Retinal pigment epithelial cell (primary cell): ENCODE results near the gene DCTPP1.

Experiments used
- DNase-seq: peaks from one replicate; pipeline ENCODE4 v3.0.0-alpha.2; 2010; ENCODE audit warnings: low read depth
- H3K4me3 ChIP-seq: 2 replicates; pipeline ENCODE4 v1.5.1; 2011; ENCODE audit warnings: mild to moderate bottlenecking, low read length, control low read depth, moderate library complexity
- TF ChIP-seq, protein P1 (sequence below): conservative IDR thresholded peaks from 2 replicates; pipeline ENCODE4 v1.5.1; 2011; ENCODE audit warnings: low read depth, low read length, control low read depth, inconsistent platforms

Gene DCTPP1

GRCh38 chr16:30407804-30408534 lies 21.9 kb downstream of the DCTPP1 start:
- H3K4me3 ChIP-seq = peak overlapping the region; percentile 64
- TF ChIP-seq, protein P1, sequence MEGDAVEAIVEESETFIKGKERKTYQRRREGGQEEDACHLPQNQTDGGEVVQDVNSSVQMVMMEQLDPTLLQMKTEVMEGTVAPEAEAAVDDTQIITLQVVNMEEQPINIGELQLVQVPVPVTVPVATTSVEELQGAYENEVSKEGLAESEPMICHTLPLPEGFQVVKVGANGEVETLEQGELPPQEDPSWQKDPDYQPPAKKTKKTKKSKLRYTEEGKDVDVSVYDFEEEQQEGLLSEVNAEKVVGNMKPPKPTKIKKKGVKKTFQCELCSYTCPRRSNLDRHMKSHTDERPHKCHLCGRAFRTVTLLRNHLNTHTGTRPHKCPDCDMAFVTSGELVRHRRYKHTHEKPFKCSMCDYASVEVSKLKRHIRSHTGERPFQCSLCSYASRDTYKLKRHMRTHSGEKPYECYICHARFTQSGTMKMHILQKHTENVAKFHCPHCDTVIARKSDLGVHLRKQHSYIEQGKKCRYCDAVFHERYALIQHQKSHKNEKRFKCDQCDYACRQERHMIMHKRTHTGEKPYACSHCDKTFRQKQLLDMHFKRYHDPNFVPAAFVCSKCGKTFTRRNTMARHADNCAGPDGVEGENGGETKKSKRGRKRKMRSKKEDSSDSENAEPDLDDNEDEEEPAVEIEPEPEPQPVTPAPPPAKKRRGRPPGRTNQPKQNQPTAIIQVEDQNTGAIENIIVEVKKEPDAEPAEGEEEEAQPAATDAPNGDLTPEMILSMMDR = no peak
- DNase-seq = no peak

DNA sequence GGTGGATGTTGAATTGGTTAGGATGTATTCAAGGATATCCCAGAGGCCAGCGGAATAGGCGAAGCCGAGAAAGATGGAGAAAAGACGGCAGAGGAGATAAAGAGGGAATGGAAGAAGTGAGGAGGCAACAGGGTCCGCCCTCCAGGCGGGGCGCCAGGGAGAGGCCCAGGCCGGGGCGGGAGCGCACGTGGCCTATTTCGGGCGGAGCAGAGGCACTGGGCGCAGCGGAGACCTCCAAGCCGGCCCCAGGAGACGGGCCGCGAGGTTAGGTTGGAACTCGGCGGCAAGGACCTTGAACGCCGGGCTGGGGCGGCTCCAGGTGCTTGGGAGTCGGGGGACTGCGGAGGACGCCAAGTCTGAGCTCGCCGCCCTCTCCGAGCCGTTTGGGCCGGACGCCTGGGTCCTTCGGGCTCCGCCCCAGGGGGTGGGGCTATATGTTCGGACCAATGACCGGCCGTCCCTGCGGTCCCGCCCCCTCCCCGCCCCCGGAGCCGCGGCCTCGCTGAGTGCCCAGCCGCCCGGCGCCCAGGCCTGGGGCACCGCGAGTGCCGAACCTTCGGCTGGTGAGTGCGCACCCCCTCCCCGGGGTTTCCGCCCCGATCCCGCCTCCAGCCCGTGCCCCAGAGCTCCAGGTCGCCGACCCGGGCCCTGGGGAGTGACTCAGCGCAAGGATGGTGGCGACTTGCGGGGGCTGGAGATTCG lies 22.6 kb downstream of the DCTPP1 start, which contains the start of gene ZNF771:
ZNF771 (plus strand) TSS at position 505 of the 702 bp plus-strand sequence. CDS start 448 bp downstream, outside the sequence.
- TF ChIP-seq, protein P1 = no peak
- DNase-seq = no peak
- peak within 1 kb of the TSS; percentile 64 for H3K4me3 ChIP-seq

- DNase-seq = no peak
- peak overlapping the region; percentile 64 for H3K4me3 ChIP-seq
- TF ChIP-seq, protein P1 = no peak
These were observed 23.1 kb downstream of the DCTPP1 start for GRCh38 chr16:30406795-30407101.

DNA sequence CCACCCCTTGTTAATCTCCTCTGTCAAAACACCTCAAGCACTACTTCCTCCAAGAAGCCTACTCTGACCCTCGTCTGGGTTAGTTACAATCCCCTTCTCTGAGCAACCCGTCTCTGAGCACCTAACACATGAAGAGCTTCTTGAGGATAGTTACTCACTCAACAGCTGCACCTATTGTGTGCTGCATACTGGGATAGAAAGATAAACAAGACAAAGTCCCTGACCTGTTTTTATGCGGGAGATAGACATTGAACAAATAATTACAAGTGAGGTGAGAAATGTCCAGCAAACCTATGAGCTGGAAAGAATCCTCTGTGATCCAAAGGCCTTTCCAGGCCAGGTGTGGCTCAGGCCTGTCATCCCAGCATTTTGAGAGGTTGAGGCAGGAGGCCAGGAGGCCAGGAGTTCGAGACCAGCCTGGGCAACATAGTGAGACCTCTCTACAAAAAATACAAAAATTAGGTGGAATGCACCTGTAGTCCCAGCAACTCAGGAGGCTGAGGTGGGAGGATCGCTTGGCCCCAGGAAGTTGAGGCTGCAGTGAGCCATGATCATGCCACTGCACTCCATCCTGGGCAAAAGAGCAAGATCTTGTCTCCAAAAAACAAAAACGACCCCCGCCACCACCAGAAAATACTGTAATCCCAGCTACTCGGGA lies 27.9 kb downstream of the DCTPP1 start:
- DNase-seq = no peak
- TF ChIP-seq, protein P1 = no peak

DNA sequence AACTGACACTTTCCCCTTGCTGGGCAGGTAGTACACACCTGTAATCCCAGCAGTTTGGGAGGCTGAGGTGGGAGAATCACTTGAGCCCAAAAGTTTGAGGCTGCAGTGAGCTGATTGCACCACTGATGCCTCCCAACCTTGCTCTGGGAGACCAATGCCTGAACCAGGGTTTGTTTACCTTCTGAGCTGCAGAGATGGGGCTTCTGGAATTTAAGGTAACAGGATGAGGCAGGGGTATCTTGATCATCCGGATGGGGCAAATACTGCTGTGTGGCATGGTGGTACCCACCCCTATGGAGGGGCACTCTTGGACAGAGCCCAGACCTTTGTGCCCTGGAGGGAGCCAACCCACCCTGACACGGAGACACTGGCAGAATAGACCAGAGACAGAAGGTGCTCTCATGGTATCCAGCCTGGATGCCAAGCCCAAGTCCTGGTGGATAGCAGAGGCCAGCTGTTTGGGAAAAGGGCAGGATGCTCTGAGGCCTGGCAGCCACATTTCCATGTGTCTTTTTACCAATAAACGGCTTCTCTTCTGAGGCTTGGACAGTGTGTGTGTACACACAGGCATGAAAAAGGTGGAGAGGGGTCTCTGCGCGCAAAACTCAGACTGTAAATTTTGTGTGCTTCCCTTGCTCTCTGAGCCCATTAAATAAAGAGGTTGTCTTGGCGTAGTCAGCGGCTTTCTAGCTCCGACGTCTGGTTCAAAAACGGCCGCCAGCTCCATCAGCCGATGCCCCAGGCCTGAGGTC lies 30.2 kb downstream of the DCTPP1 start:
- no peak for DNase-seq
- TF ChIP-seq, protein P1 = no peak
- H3K4me3 ChIP-seq = peak overlapping the region; percentile 73

More for the DNA sequence above, 27.9 kb downstream of the DCTPP1 start:
- H3K4me3 ChIP-seq = no peak overlapping the region

- no peak for DNase-seq
- H3K4me3 ChIP-seq = no peak overlapping the region
- TF ChIP-seq, protein P1 = no peak
These were observed 31.0 kb downstream of the DCTPP1 start for GRCh38 chr16:30398661-30399434.
